WTC11 (cell line): Measurements from ENCODE around the gene CPNE1. TPM values are rescaled to one million over a fixed set of nuclear protein-coding genes. Genes with fewer than 3 reads are reported as not detected.

ENCODE experiments used
- ATAC-seq: fragments of 200-7000 bp; cut with Tn5 transposase; 2 replicates; pipeline ENCODE4 v1.10.0; 2021; ENCODE audit warnings: mild to moderate bottlenecking, moderate library complexity
- CTCF ChIA-PET: fragments of 300-600 bp; sonication (Branson Sonifier 250); formaldehyde crosslinking; loops from one replicate; lab custom pipeline; 2021; ENCODE audit warnings: antibody characterized with exemption; lab: Charles Lee
- POLR2A ChIA-PET: fragments of 350-600 bp; sonication (Branson Sonifier 250); formaldehyde crosslinking; loops from one replicate; lab custom pipeline; 2021; ENCODE audit warnings: antibody characterized with exemption; lab: Charles Lee
- DNase-seq: peaks from one replicate; pipeline ENCODE4 v3.0.0; 2021; ENCODE audit warnings: low spot score
- H3K27ac Mint-ChIP-seq: 2 replicates; pipeline ENCODE4 v1.8.0; 2021; ENCODE audit warnings: mixed read lengths
- H3K27me3 Mint-ChIP-seq: 2 replicates; pipeline ENCODE4 v1.8.0; 2021; ENCODE audit warnings: low read depth, mild to moderate bottlenecking, moderate library complexity, mixed read lengths
- H3K36me3 Mint-ChIP-seq: 2 replicates; pipeline ENCODE4 v1.8.0; 2021; ENCODE audit warnings: mixed read lengths
- H3K4me1 Mint-ChIP-seq: 2 replicates; pipeline ENCODE4 v1.8.0; 2022; ENCODE audit warnings: mixed read lengths
- H3K4me3 Mint-ChIP-seq: 2 replicates; pipeline ENCODE4 v1.8.0; 2021; ENCODE audit warnings: mild to moderate bottlenecking, moderate library complexity, mixed read lengths
- H3K9me3 Mint-ChIP-seq: 2 replicates; pipeline ENCODE4 v1.8.0; 2021; ENCODE audit warnings: mixed read lengths
- CREM ChIP-seq: sonication (generic); formaldehyde crosslinking; IDR thresholded peaks from 2 replicates; pipeline ENCODE4 v1.8.1; 2022; ENCODE audit warnings: mild to moderate bottlenecking, missing genetic modification reagents, moderate library complexity
- E2F1 ChIP-seq: sonication (generic); formaldehyde crosslinking; IDR thresholded peaks from 2 replicates; pipeline ENCODE4 v1.8.0; 2022; ENCODE audit warnings: mild to moderate bottlenecking, missing genetic modification reagents
- E2F5 ChIP-seq: sonication (generic); formaldehyde crosslinking; IDR thresholded peaks from 2 replicates; pipeline ENCODE4 v1.8.1; 2022; ENCODE audit warnings: mild to moderate bottlenecking, moderate library complexity, missing genetic modification reagents
- EMX1 ChIP-seq: fragments of 250-450 bp; sonication (Bioruptor Pico); IDR thresholded peaks from 2 replicates; pipeline ENCODE4 v1.8.0; 2021; ENCODE audit warnings: mild to moderate bottlenecking
- ERG ChIP-seq: fragments of 250-450 bp; sonication (Bioruptor Pico); IDR thresholded peaks from 2 replicates; pipeline ENCODE4 v1.8.0; 2021; ENCODE audit warnings: mild to moderate bottlenecking
- HMGA2 ChIP-seq: fragments of 250-450 bp; sonication (Bioruptor Pico); IDR thresholded peaks from 2 replicates; pipeline ENCODE4 v1.4.0; 2021; ENCODE audit warnings: mild to moderate bottlenecking, moderate library complexity
- IRF2 ChIP-seq: sonication (generic); formaldehyde crosslinking; IDR thresholded peaks from 2 replicates; pipeline ENCODE4 v1.8.0; 2022; ENCODE audit warnings: low read depth, missing genetic modification reagents, borderline replicate concordance
- JAZF1 ChIP-seq: fragments of 250-450 bp; sonication (Bioruptor Pico); IDR thresholded peaks from 2 replicates; pipeline ENCODE4 v1.9.0; 2021; ENCODE audit warnings: moderate library complexity, mild to moderate bottlenecking, inconsistent platforms
- MYBL2 ChIP-seq: sonication (generic); formaldehyde crosslinking; IDR thresholded peaks from 2 replicates; pipeline ENCODE4 v1.8.1; 2023; ENCODE audit warnings: mild to moderate bottlenecking, moderate library complexity, missing genetic modification reagents
- NFE2L1 ChIP-seq: sonication (generic); formaldehyde crosslinking; IDR thresholded peaks from 2 replicates; pipeline ENCODE4 v1.8.1; 2023; ENCODE audit warnings: missing genetic modification reagents
- OVOL2 ChIP-seq: fragments of 250-450 bp; sonication (Bioruptor Pico); IDR thresholded peaks from 2 replicates; pipeline ENCODE4 v1.9.0; 2021; ENCODE audit warnings: mild to moderate bottlenecking, borderline replicate concordance
- SMAD4 ChIP-seq: sonication (generic); formaldehyde crosslinking; IDR thresholded peaks from 2 replicates; pipeline ENCODE4 v1.8.0; 2022; ENCODE audit warnings: mild to moderate bottlenecking, missing genetic modification reagents
- TCF7 ChIP-seq: sonication (generic); formaldehyde crosslinking; IDR thresholded peaks from 2 replicates; pipeline ENCODE4 v1.8.0; 2022; ENCODE audit warnings: mild to moderate bottlenecking, low read depth, missing genetic modification reagents, moderate library complexity
- ZNF121 ChIP-seq: sonication (generic); formaldehyde crosslinking; IDR thresholded peaks from 2 replicates; pipeline ENCODE4 v1.8.0; 2023; ENCODE audit warnings: missing genetic modification reagents
- ZNF416 ChIP-seq: fragments of 250-450 bp; sonication (Bioruptor Pico); IDR thresholded peaks from 2 replicates; pipeline ENCODE4 v1.9.0; 2021; ENCODE audit warnings: mild to moderate bottlenecking, inconsistent platforms
- ZNF423 ChIP-seq: fragments of 250-450 bp; sonication (Bioruptor Pico); IDR thresholded peaks from 2 replicates; pipeline ENCODE4 v2.1.2; 2022; ENCODE audit warnings: mild to moderate bottlenecking, moderate library complexity
- ZNF532 ChIP-seq: fragments of 250-450 bp; sonication (Bioruptor Pico); IDR thresholded peaks from 2 replicates; pipeline ENCODE4 v1.9.0; 2021; ENCODE audit warnings: mild to moderate bottlenecking, borderline replicate concordance
- total RNA-seq: library from RNA; stranded (reverse); gene quantifications from 3 replicates; pipeline ENCODE4 v1.2.3, GENCODE V29; 2021
- TF ChIP-seq, protein P1 (sequence below): fragments of 250-450 bp; sonication (Bioruptor Pico); IDR thresholded peaks from 2 replicates; pipeline ENCODE4 v1.9.0; 2021; ENCODE audit warnings: moderate library complexity, mild to moderate bottlenecking, inconsistent platforms, borderline replicate concordance
- TF ChIP-seq, protein P2 (sequence below): sonication (generic); formaldehyde crosslinking; IDR thresholded peaks from 2 replicates; pipeline ENCODE4 v1.8.1; 2023; ENCODE audit warnings: mild to moderate bottlenecking, missing genetic modification reagents, moderate library complexity
- TF ChIP-seq, protein P3 (sequence below): sonication (generic); formaldehyde crosslinking; IDR thresholded peaks from 2 replicates; pipeline ENCODE4 v1.8.1; 2022; ENCODE audit warnings: mild to moderate bottlenecking, missing genetic modification reagents, moderate library complexity, borderline replicate concordance
- TF ChIP-seq, protein P4 (sequence below): fragments of 250-450 bp; sonication (Bioruptor Pico); IDR thresholded peaks from 2 replicates; pipeline ENCODE4 v1.9.0; 2021; ENCODE audit warnings: mild to moderate bottlenecking

Gene CPNE1
- total RNA-seq, 1 experiment from 2014 or later = 312 TPM

DNA sequence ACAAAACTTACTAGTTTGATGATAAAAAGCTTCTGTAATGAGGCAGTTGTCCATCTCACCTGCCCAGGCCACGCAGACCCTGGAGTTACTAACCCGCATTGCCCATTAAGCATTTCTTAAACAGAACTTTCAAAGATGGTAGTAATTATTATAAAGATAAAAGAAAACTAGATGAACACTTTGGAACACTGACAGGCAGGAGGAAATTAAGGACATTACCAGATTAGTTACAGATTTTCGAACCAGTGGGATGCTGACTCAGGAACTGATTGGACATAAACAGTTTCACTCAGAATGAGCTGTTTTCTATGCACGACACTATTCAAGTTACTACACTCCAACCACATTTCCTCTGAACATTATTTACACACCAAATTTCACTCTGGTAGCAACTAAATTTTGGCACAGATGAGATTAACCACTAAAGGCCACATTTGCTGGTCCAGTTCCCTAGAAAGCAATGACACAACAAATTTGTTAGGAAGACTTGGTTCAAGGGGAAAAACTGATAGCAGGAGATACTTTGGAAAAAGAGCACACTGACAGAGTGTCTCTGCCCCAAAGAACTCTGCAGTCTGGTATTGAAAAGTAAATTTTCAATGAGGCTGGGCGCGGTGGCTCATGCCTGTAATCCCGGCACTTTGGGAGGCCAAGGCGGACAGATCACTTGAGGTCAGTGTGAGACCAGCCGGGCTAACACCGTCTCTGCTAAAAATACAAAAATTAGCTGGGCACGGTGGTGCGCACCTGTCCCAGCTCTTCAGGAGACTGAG, 37.5 kb upstream of the CPNE1 start (continued):
- no peak for TF ChIP-seq ZNF423 (CRISPR knock-in tag)
- TF ChIP-seq E2F5 (CRISPR knock-in tag) = no peak
- TF ChIP-seq SMAD4 (CRISPR knock-in tag) = no peak
- no peak for TF ChIP-seq TCF7 (CRISPR knock-in tag)
- TF ChIP-seq, protein P1, sequence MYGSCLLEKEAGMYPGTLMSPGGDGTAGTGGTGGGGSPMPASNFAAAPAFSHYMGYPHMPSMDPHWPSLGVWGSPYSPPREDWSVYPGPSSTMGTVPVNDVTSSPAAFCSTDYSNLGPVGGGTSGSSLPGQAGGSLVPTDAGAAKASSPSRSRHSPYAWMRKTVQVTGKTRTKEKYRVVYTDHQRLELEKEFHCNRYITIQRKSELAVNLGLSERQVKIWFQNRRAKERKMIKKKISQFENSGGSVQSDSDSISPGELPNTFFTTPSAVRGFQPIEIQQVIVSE = no peak
- no peak for TF ChIP-seq IRF2 (CRISPR knock-in tag)
- TF ChIP-seq, protein P2, sequence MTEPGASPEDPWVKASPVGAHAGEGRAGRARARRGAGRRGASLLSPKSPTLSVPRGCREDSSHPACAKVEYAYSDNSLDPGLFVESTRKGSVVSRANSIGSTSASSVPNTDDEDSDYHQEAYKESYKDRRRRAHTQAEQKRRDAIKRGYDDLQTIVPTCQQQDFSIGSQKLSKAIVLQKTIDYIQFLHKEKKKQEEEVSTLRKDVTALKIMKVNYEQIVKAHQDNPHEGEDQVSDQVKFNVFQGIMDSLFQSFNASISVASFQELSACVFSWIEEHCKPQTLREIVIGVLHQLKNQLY (CRISPR knock-in tag) = no peak
- TF ChIP-seq JAZF1 (CRISPR knock-in tag) = no peak
- peak; percentile 26; the same call in 1 of the 2 replicates for TF ChIP-seq ZNF416 (CRISPR knock-in tag)
- TF ChIP-seq OVOL2 (CRISPR knock-in tag) = no peak
- no peak for TF ChIP-seq MYBL2 (CRISPR knock-in tag)
- TF ChIP-seq ERG (CRISPR knock-in tag) = no peak
- TF ChIP-seq CREM (CRISPR knock-in tag) = no peak
- TF ChIP-seq ZNF121 = no peak
- TF ChIP-seq, protein P3, sequence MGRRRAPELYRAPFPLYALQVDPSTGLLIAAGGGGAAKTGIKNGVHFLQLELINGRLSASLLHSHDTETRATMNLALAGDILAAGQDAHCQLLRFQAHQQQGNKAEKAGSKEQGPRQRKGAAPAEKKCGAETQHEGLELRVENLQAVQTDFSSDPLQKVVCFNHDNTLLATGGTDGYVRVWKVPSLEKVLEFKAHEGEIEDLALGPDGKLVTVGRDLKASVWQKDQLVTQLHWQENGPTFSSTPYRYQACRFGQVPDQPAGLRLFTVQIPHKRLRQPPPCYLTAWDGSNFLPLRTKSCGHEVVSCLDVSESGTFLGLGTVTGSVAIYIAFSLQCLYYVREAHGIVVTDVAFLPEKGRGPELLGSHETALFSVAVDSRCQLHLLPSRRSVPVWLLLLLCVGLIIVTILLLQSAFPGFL = 0 out of 2 replicates have a peak, but pooled peaks have one; percentile 26
- 0 out of 2 replicates have a peak, but pooled peaks have one; percentile 46 for TF ChIP-seq EMX1 (CRISPR knock-in tag)
- TF ChIP-seq, protein P4, sequence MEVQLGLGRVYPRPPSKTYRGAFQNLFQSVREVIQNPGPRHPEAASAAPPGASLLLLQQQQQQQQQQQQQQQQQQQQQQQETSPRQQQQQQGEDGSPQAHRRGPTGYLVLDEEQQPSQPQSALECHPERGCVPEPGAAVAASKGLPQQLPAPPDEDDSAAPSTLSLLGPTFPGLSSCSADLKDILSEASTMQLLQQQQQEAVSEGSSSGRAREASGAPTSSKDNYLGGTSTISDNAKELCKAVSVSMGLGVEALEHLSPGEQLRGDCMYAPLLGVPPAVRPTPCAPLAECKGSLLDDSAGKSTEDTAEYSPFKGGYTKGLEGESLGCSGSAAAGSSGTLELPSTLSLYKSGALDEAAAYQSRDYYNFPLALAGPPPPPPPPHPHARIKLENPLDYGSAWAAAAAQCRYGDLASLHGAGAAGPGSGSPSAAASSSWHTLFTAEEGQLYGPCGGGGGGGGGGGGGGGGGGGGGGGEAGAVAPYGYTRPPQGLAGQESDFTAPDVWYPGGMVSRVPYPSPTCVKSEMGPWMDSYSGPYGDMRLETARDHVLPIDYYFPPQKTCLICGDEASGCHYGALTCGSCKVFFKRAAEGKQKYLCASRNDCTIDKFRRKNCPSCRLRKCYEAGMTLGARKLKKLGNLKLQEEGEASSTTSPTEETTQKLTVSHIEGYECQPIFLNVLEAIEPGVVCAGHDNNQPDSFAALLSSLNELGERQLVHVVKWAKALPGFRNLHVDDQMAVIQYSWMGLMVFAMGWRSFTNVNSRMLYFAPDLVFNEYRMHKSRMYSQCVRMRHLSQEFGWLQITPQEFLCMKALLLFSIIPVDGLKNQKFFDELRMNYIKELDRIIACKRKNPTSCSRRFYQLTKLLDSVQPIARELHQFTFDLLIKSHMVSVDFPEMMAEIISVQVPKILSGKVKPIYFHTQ (CRISPR knock-in tag) = peak; percentile 49; the same call in 1 of the 2 replicates
- TF ChIP-seq HMGA2 (CRISPR knock-in tag) = no peak

- ChIA-PET CTCF (interaction anchor here (0.8 to 1.2 kb wide), 2 partner anchors 82 to 254 kb away, joined by 3 to 4 read pairs; partner anchors contain the start of gene SCAND1), POLR2A (interaction anchor here (1.6 kb wide), 1 partner anchor 41 kb away, joined by 4 read pairs; the partner anchor contains the start of gene RBM39)
- no peak for ATAC-seq
- Mint-ChIP-seq H3K36me3 (peaks cover 33% of the 10 kb centered on the region), H3K27me3 (no peaks in the 10 kb centered on the region), H3K9me3 (no peaks in the 10 kb centered on the region), H3K27ac (0 out of 2 replicates have a peak overlapping the region, but pooled peaks have one; percentile 14), H3K4me1 (peaks cover 19% of the 10 kb centered on the region), H3K4me3 (peak overlapping the region; percentile 93)
- no peak for DNase-seq
- TF ChIP-seq E2F1 (CRISPR knock-in tag) (no peak), NFE2L1 (CRISPR knock-in tag) (no peak), IRF2 (CRISPR knock-in tag) (no peak), JAZF1 (CRISPR knock-in tag) (no peak), ZNF532 (CRISPR knock-in tag) (peak; percentile 60; the same call in 1 of the 2 replicates), HMGA2 (CRISPR knock-in tag) (no peak), OVOL2 (CRISPR knock-in tag) (no peak)
These were observed 36.0 kb upstream of the CPNE1 start for GRCh38 chr20:35700625-35701148.
